Progenitor cell of endocrine pancreas (in vitro differentiated cells): Measurements from ENCODE around the gene TMEM81. TPM values are rescaled to one million over a fixed set of nuclear protein-coding genes. Genes with fewer than 3 reads are reported as not detected.

Experiments
- DNase-seq: peaks from one replicate; pipeline ENCODE4 v3.0.0; 2021; ENCODE audit warnings: low spot score; ENCODE audit not compliant: unreplicated experiment
- H3K27ac Mint-ChIP-seq: 2 replicates; pipeline ENCODE4 v1.8.0; 2021; ENCODE audit warnings: mild to moderate bottlenecking, moderate library complexity, mixed read lengths
- H3K27me3 Mint-ChIP-seq: 2 replicates; pipeline ENCODE4 v1.8.0; 2021; ENCODE audit warnings: mixed read lengths
- H3K36me3 Mint-ChIP-seq: 2 replicates; pipeline ENCODE4 v1.8.0; 2022; ENCODE audit warnings: mixed read lengths; ENCODE audit not compliant: insufficient read depth
- H3K4me1 Mint-ChIP-seq: 2 replicates; pipeline ENCODE4 v1.8.0; 2021; ENCODE audit warnings: low read depth, mixed read lengths
- H3K4me3 Mint-ChIP-seq: 2 replicates; pipeline ENCODE4 v1.8.0; 2021; ENCODE audit warnings: low read depth, mild to moderate bottlenecking, moderate library complexity, mixed read lengths
- H3K9me3 Mint-ChIP-seq: 2 replicates; pipeline ENCODE4 v1.8.0; 2021; ENCODE audit warnings: low read depth, mixed read lengths
- CTCF ChIP-seq: fragments of 200-600 bp; sonication (generic); IDR thresholded peaks from one replicate; pipeline ENCODE4 v1.5.0; 2021; ENCODE audit warnings: antibody characterized with exemption, mild to moderate bottlenecking; ENCODE audit not compliant: unreplicated experiment
- total RNA-seq: library from RNA; stranded (reverse); gene quantifications from 2 replicates; pipeline ENCODE4 v1.2.1, GENCODE V29; 2021

Gene TMEM81
- total RNA-seq, 1 donor from 2014 or later, result 5.1 TPM

DNA sequence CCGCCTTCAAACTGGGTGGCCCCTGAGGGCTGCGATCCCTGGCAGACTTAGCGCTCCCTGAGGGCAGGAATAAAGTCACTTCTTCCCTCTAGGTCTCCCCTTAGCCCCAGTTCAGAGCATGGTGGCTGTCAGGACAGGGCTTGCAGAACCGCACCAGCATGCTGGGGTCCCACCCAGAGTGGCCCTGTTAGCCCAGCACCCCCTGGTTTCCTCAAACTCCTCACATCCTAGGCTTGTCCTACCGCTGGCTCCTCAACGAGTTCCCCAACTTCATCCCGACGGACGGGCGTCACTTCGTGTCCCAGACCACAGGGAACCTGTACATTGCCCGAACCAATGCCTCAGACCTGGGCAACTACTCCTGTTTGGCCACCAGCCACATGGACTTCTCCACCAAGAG, 25.4 kb downstream of the TMEM81 start:
- Mint-ChIP-seq H3K4me1 (no peaks in the 10 kb centered on the region), H3K27ac (no peak overlapping the region), H3K27me3 (peaks cover 9% of the 10 kb centered on the region), H3K4me3 (no peak overlapping the region), H3K36me3 (no peaks in the 10 kb centered on the region), H3K9me3 (no peaks in the 10 kb centered on the region)
- TF ChIP-seq CTCF, result no peak
- DNase-seq, result no peak

DNA sequence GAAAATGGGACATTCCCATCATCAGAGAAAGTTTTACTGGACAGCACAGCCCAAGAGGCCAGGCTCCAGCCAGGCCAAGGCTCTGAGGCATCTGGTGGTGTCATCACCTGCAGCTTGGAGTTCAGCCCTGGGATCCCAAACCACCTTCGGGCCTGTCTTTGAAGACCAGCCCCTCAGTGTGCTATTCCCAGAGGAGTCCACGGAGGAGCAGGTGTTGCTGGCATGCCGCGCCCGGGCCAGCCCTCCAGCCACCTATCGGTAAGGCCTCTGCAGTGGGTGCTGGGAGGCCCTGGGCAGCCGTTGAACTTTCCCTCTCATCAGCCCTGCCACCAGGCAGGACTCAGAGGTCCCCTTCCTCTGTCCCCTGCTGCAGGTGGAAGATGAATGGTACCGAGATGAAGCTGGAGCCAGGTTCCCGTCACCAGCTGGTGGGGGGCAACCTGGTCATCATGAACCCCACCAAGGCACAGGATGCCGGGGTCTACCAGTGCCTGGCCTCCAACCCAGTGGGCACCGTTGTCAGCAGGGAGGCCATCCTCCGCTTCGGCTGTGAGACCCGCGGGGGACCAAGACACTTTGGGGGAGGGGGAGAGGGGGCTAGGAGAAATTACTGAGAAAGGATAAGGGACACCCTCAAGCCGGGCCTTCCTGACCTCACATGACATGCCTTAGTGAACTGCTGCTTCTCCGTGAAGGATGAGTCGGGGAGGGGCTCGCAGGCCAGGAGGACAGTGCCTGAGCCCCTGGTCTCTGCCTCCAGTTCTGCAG, 26.3 kb downstream of the TMEM81 start:
- no peak for TF ChIP-seq CTCF
- no peak overlapping the region for H3K4me3 Mint-ChIP-seq
- DNase-seq, result no peak

GRCh38 chr1:205056956-205057568, 27.2 kb downstream of the TMEM81 start:
- Mint-ChIP-seq H3K9me3 (no peaks in the 10 kb centered on the region), H3K27me3 (peaks cover 13% of the 10 kb centered on the region), H3K4me3 (no peak overlapping the region), H3K27ac (no peak overlapping the region), H3K36me3 (no peaks in the 10 kb centered on the region), H3K4me1 (no peaks in the 10 kb centered on the region)
- no peak for DNase-seq
- TF ChIP-seq CTCF, result no peak

More for the DNA sequence above, 26.3 kb downstream of the TMEM81 start:
- H3K9me3 Mint-ChIP-seq, result no peaks in the 10 kb centered on the region
- H3K36me3 Mint-ChIP-seq, result no peaks in the 10 kb centered on the region
- no peaks in the 10 kb centered on the region for H3K4me1 Mint-ChIP-seq
- H3K27ac Mint-ChIP-seq, result no peak overlapping the region
- peaks cover 13% of the 10 kb centered on the region for H3K27me3 Mint-ChIP-seq

DNA sequence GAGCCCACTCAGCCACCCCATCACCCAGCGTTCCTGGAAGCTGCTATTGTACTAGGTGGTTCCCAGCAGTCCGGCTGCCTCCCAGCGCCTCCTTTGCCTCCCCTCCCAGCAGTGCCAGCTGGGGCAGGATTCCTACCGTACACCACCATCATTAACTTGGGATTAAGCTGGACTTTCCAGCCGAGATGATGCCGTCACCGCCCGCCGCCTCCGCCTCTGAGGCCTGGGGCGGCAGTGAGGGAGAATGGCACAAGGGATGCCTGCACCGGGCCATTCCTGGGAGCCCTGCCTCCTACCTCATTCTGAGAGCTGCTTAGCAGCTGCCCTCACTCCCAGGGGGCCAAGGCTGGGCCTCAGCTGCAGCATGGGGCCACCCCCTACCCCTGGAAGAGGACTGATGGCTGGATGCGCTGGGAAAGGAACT, 28.1 kb downstream of the TMEM81 start:
- Mint-ChIP-seq H3K9me3 (no peaks in the 10 kb centered on the region), H3K27ac (no peak overlapping the region), H3K4me3 (no peak overlapping the region), H3K36me3 (no peaks in the 10 kb centered on the region), H3K27me3 (peaks cover 14% of the 10 kb centered on the region), H3K4me1 (no peaks in the 10 kb centered on the region)
- TF ChIP-seq CTCF, result no peak
- DNase-seq, result no peak

DNA sequence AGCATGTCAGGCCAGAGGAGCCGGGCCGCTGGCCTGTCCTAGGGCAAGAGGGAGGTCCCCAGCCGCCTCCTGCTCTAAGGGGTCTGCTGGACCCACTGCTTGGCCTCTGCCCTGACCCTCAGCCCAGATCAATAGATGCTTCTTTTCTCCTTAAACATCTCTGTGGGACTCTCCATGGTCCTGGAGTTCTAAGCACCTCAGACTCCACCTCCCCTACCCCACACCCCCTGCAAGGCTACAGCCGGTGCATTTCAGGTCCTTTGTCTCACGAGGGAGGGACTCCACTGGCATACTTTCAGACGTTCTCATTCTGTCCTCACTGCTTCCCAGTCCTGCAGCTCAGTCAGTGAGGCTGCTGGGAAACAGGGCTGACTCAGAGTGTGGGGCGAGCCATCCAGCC, 30.2 kb downstream of the TMEM81 start:
- no peak for DNase-seq
- no peaks in the 10 kb centered on the region for H3K4me1 Mint-ChIP-seq
- H3K27ac Mint-ChIP-seq, result no peak overlapping the region
- H3K9me3 Mint-ChIP-seq, result no peaks in the 10 kb centered on the region
- no peak for TF ChIP-seq CTCF
- H3K27me3 Mint-ChIP-seq, result peaks cover 20% of the 10 kb centered on the region
- H3K4me3 Mint-ChIP-seq, result no peak overlapping the region
- H3K36me3 Mint-ChIP-seq, result no peaks in the 10 kb centered on the region
